Activated T-helper 1 cell treated with anti-CD3 and anti-CD28 coated beads, Interleukin-2, amount 50 U/mL, for 16 hours (primary cell): ENCODE measurements around the gene DPP4.
"Not testable (repeated sequence)": the region's sequence is repeated elsewhere in the genome, so short reads cannot be mapped to it uniquely, and the experiment has no call there.

Source experiments
- DNase-seq, 2 donors: peaks; one replicate each; pipeline ENCODE4 v3.0.0-alpha.2; 2020; ENCODE audit warnings: low read depth in 1 of 2, low spot score in 1 of 2

Gene DPP4

GRCh38 chr2:161964160-161964559 is 109.9 kb downstream of the DPP4 start:
- DNase-seq, result no peak

GRCh38 chr2:161962160-161962559 is 111.9 kb downstream of the DPP4 start:
- DNase-seq, result no peak

- no peak for DNase-seq
Measured at GRCh38 chr2:161961061-161961460, 113.0 kb downstream of the DPP4 start.

GRCh38 chr2:161956738-161957137 is 117.3 kb downstream of the DPP4 start:
- no peak for DNase-seq

GRCh38 chr2:161955211-161955610 is 118.8 kb downstream of the DPP4 start:
- no peak for DNase-seq

GRCh38 chr2:161954103-161954502 is 119.9 kb downstream of the DPP4 start:
- no peak for DNase-seq

GRCh38 chr2:161953367-161953766 is 120.6 kb downstream of the DPP4 start:
- DNase-seq, result not testable (repeated sequence)

GRCh38 chr2:161952783-161953191 is 121.2 kb downstream of the DPP4 start:
- DNase-seq, result no peak

GRCh38 chr2:161947836-161948235 is 126.2 kb downstream of the DPP4 start:
- DNase-seq, result no peak

GRCh38 chr2:161947406-161947805 is 126.6 kb downstream of the DPP4 start:
- DNase-seq, result no peak

- DNase-seq, result no peak
Measured at GRCh38 chr2:161946489-161947107, 127.4 kb downstream of the DPP4 start.

GRCh38 chr2:161943011-161943410 is 131.0 kb downstream of the DPP4 start:
- DNase-seq, result no peak
